GM19467 (cell line): Measurements from ENCODE around the gene HSD3B2.

Source experiments
- ATAC-seq: cut with Tn5 transposase; IDR thresholded peaks from one replicate; pipeline ENCODE4 v1.9.1; 2021; ENCODE audit warnings: mild to moderate bottlenecking, moderate library complexity; ENCODE audit not compliant: unreplicated experiment

HSD3B2 gene

GRCh38 chr1:119396982-119397381, 18.0 kb upstream of the HSD3B2 start:
- ATAC-seq, result no peak

DNA sequence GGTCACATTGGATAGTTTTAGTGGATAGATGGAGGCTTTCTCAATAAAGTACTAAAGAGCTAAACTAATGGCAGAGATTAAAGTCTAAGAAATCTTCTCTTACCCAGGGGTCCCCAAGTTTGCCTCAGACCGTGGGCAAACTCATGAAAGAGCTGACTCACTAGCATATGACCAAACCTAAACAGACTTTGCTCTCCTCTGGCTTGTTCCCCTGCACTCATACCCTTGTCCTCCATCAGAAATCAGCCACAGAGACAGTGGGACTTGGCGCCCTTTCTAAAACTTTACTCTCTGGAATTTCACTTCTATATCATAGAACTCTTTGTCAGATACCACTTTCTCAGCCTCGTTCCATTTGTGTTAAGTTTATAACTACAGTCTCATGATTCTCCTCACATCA, 17.0 kb upstream of the HSD3B2 start:
- ATAC-seq, result no peak

- no peak for ATAC-seq
Observed at GRCh38 chr1:119404736-119405135, 10.2 kb upstream of the HSD3B2 start.

GRCh38 chr1:119409731-119410130, 5.2 kb upstream of the HSD3B2 start:
- no peak for ATAC-seq

DNA sequence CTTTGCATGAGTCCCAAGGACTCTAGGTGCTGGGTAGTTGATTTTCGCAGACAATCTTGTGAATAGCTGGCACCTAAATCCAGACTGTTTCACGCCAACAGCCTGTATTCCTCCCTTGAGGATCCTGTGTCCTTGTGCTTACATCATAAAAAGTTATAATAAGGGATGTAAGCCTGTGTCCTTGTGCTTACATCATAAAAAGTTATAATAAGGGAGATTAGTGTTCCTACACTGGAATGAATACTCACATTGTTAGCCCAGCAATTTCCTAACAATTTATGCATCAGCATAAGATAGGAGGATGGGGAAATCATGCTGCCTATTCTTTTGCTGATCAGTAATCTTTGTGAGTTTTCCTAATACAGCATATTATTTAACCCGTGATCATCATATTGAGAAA, 4.0 kb upstream of the HSD3B2 start:
- ATAC-seq, result no peak

DNA sequence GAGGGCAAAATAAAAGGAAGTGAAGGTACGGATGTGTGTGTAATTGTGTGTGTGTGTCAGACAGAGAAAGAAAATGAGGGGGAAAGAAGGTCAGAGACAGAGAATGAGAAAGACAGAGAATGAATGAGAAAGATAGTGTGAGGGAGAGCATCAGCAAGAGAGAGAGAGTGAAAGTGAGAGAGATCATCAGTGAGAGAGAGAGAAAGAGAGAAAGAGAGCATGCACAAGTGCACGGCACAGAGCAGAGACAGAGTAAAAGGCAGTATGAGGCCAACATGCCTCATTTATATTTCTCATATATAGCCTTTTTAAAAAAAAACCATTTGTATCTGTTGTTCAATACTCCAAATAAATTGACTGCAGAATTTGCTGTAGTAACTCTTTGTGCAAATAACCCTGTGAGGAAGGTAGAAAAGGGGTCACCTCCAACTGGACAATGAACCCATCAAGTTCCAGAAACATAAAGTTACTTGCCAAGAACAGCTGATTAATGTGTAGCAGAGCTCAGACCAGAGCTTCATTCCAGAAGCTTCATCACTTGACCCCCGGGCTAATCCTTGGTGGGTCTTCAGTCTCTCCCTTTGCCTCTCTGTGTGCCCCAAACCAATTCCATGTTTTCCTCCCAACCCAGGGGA, 1.2 kb downstream of the HSD3B2 start:
- ATAC-seq, result no peak

DNA sequence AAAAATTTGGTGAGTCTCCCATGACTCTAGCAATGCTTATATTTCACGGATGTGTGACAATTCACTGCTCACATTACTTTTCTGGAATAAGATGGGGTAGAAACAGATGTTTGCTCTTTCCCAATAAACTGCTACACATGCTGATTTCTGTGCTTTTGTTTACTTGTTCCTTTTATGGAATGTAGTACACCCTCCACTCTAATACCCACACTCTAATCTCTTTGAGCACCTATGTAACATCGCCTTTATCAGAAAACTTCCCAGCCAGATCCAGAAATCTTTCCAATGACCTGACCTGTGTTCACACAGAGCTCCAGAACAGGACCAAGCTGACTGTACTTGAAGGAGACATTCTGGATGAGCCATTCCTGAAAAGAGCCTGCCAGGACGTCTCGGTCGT, 4.2 kb downstream of the HSD3B2 start:
- no peak for ATAC-seq

GRCh38 chr1:119420638-119421037, 5.7 kb downstream of the HSD3B2 start:
- no peak for ATAC-seq

GRCh38 chr1:119422631-119423030, 7.7 kb downstream of the HSD3B2 start:
- no peak for ATAC-seq

DNA sequence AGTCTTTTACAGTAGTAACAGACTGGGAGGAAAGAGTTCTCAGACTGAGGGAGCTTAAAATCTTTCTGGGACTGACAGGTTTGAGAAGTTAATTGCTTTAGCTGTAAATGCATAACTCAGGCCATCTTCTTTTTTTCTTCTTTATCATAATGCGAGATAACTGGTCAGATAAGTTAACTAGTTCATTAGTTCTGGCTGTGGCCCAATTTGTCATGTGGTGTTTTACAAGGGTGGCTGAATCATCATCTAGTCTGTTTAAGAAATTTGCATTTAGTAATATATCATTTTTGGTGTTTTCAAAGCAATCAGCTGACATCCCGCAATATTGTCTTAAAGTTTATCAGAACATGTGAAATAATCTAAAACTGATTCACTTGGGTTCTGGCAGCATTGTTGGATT, 14.0 kb downstream of the HSD3B2 start:
- ATAC-seq, result no peak

GRCh38 chr1:119429687-119430086, 14.7 kb downstream of the HSD3B2 start:
- ATAC-seq, result no peak

GRCh38 chr1:119430486-119430885, 15.5 kb downstream of the HSD3B2 start:
- ATAC-seq, result no peak

DNA sequence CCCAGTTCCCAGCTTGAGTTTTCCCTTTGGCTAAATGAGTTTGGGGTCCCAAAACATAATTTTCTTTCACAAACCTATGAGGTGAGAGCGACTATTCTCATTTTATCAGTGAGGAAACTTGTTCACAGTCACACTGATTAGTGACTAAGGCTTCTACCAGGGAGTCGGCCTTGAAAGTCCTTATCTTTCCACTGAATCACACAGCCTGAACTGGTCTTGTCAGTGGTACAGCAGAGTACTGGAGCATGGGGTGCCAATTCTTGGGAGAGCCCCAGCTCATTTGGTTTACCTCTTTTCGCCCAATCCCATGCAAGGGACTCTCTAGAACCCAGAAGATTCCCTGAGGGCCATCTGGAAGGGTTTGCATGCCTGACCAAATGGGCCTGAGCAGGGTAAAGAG, 16.9 kb downstream of the HSD3B2 start:
- no peak for ATAC-seq

DNA sequence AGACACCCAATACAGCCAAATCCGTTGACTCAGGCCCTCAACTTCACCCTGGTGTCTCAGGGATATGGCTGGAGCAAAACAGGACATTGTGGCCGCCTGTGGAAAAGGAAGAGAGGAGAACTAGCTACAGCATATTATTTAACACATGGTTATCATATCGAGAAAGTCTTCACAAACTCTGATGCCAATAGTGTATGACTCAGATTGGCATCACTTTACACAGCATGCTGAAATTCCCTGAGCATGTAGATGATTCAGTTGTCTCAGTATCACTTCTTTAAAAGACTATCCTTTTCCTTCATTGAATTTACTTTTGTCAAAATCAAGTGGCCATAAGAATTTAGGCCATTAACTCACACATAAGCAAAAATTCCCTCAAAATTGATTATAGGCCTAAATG, 20.1 kb downstream of the HSD3B2 start:
- ATAC-seq, result no peak

DNA sequence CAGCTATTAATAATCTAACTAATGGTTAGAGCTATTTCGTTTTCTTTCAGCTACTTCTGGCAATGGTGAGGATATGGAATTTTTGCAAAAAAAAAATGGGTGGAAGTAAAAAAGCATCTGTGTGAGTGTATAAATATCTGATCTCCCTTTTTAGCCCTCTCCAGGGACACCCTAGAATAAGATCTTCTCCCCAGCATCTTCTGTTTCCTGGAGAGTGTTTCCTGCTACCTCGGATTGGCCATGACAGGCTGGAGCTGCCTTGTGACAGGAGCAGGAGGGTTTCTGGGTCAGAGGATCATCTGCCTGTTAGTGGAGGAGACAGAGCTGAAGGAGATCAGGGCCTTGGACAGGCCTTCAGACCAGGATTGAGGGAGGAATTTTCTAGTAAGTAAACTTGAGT, 23.8 kb downstream of the HSD3B2 start:
- ATAC-seq, result no peak

- no peak for ATAC-seq
Observed at GRCh38 chr1:119440721-119441307, 25.9 kb downstream of the HSD3B2 start.

GRCh38 chr1:119442756-119443155, 27.8 kb downstream of the HSD3B2 start:
- ATAC-seq, result no peak

DNA sequence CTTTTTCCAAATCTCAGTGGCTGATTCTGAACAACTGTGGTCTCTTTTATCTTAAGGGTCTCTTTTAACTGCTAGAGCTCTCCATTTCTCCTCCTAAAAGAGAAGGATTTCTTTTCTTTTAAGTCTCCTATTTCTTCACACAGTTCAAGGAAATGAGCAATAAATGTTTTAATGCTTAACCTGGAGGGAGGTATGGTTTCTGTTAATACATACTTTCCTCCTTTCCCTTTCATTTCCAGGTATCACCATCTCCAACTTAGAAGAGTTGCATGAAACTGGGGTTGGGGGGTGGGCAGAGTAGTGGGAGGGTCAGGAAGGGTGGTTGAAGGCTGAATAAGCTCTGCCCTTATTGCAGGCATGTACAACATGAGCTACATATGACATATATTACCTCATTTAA, 31.4 kb downstream of the HSD3B2 start:
- ATAC-seq, result no peak

DNA sequence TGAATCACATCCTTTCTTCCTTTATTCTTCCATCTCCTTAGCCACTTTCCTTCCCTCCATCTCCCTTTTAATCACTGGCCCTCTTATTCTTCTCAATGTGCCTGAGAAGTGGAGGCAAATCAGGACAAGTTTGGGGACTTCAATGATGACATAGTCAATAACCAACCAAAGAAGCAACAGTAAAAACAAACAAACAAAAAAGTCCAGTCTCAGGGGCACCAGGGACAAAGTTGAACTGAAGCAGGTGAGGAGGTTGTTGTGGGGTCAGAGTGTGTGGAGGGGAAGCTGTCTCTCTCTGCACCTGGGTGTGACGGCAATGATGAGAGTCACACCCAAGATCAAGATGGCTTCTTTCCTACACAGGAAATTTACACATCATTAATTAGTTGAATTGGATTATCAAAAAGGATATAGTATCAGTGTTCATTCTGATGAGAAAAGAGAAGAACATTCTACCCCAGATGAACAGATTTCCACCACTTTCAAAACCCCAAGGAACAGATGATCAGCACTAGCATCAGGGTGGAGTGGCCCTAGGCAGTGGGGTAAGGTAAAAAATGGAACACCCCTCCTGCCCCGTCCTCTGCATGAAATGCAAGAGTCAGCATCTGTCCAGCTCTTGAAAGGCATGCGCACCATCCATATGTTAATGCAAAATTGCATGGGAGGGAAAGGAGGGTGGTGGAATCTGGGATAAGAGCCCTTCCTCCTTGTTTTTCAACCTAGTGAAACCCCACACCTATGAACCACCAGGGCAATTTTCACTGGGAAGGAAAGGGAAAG, 32.6 kb downstream of the HSD3B2 start:
- ATAC-seq, result no peak

- ATAC-seq, result no peak
Observed at GRCh38 chr1:119448127-119448511, 33.2 kb downstream of the HSD3B2 start.

GRCh38 chr1:119449971-119450370, 35.0 kb downstream of the HSD3B2 start:
- ATAC-seq, result no peak

DNA sequence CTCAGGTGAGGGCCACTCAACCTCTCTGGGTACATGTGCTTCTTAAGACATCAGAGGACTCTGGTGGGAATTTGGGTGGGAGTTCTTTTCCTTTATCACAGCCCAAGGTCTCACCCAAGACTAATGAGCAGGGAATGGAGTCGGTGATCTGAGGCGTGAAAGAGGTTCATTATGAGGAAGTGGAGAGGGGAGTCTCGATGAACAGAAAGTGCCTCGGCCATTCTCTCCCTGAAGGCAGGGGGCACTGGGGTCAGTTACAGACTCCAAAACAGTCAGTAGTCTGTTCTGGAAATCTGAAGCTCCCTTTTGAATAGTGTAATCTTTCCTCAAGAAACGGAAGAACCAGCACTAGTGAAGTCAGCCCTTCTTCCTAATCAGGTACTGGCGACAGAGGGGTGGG, 36.2 kb downstream of the HSD3B2 start:
- no peak for ATAC-seq
